GM19395 (cell line): ENCODE results near the gene ATAD5.

Experiments used
- ATAC-seq: cut with Tn5 transposase; IDR thresholded peaks from one replicate; pipeline ENCODE4 v1.9.1; 2021; ENCODE audit warnings: mild to moderate bottlenecking, moderate library complexity; ENCODE audit not compliant: unreplicated experiment

ATAD5 gene

GRCh38 chr17:30939051-30939689 lies 107.4 kb downstream of the ATAD5 start:
- ATAC-seq: no peak

- ATAC-seq: no peak
Measured at GRCh38 chr17:30942308-30943079, 110.7 kb downstream of the ATAD5 start.
